ACC112 (cell line): ENCODE results near the gene SEC23IP.
"Not testable (repeated sequence)": the region's sequence is repeated elsewhere in the genome, so short reads cannot be mapped to it uniquely, and the experiment has no call there.

Experiments
- H2AFZ ChIP-seq: fragments of 200-600 bp; sonication (generic); one replicate; pipeline ENCODE4 v1.6.0; 2017; ENCODE audit warnings: antibody characterized with exemption, low read length; ENCODE audit not compliant: unreplicated experiment
- H3K27ac ChIP-seq: fragments of 200-600 bp; sonication (generic); 2 replicates; pipeline ENCODE4 v1.5.1; 2014; ENCODE audit warnings: low read depth, mild to moderate bottlenecking, antibody characterized with exemption, low read length, moderate library complexity
- H3K27me3 ChIP-seq: fragments of 200-600 bp; sonication (generic); 2 replicates; pipeline ENCODE4 v1.6.1; 2014; ENCODE audit warnings: mild to moderate bottlenecking, antibody characterized with exemption, low read length, moderate library complexity, mixed read lengths; ENCODE audit not compliant: insufficient read depth
- H3K36me3 ChIP-seq: fragments of 200-600 bp; sonication (generic); 2 replicates; pipeline ENCODE4 v1.6.1; 2016; ENCODE audit warnings: mild to moderate bottlenecking, antibody characterized with exemption, low read length, moderate library complexity, mixed read lengths; ENCODE audit not compliant: insufficient read depth
- H3K4me1 ChIP-seq: fragments of 200-600 bp; sonication (generic); one replicate; pipeline ENCODE4 v1.6.1; 2016; ENCODE audit warnings: low read length, mixed read lengths; ENCODE audit not compliant: insufficient read depth, unreplicated experiment, control insufficient read depth
- H3K4me3 ChIP-seq: fragments of 200-600 bp; sonication (generic); 2 replicates; pipeline ENCODE4 v1.5.1; 2014; ENCODE audit warnings: mild to moderate bottlenecking, low read depth, low read length
- H3K79me2 ChIP-seq: fragments of 200-600 bp; sonication (generic); one replicate; pipeline ENCODE4 v1.6.0; 2016; ENCODE audit warnings: low read length; ENCODE audit not compliant: control insufficient read depth, unreplicated experiment, insufficient read depth

SEC23IP gene

GRCh38 chr10:119883901-119884611, 8.5 kb upstream of the SEC23IP start:
- not testable (repeated sequence) for H3K4me3 ChIP-seq, H3K27me3 ChIP-seq, H2AFZ ChIP-seq, H3K27ac ChIP-seq, H3K79me2 ChIP-seq, H3K36me3 ChIP-seq, H3K4me1 ChIP-seq

DNA sequence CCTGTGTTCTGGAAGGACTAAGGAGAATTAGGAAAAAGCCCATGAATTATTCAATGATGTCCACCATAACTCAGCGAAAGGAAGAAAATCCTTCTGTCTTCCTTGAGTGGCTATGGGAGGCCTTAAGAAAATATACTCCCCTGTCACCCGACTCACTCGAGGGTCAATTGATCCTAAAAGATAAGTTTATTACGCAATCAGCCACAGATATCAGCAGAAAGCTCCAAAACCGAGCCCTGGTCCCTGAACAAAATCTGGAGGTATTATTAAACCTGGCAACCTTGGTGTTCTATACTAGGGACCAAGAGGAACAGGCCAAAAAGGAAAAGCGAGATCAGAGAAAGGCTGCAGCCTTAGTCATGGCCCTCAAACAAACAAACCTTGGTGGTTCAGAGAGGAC, 6.5 kb upstream of the SEC23IP start:
- H2AFZ ChIP-seq, H3K79me2 ChIP-seq, H3K36me3 ChIP-seq, H3K27ac ChIP-seq, H3K27me3 ChIP-seq, H3K4me1 ChIP-seq, H3K4me3 ChIP-seq: not testable (repeated sequence)

DNA sequence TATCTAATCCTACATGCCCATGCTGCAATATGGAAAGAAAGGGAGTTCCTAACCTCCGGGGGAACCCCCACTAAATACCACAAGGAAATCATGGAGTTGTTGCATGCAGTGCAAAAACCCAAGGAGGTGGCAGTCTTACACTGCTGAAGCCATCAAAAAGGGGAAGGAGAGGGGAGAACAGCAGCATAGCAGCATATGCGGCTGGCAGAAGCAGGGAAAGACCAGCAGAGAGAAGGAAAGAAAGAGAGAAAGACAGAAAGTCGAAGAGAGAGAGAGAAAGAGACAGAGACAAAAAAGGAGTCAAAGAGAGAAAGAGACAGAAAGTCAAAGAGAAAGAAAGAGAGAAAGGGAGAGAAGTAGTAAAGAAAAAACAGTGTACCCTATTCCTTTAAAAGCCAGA, 3.8 kb upstream of the SEC23IP start:
- H3K36me3 ChIP-seq, H2AFZ ChIP-seq, H3K4me1 ChIP-seq, H3K27ac ChIP-seq, H3K27me3 ChIP-seq, H3K4me3 ChIP-seq: not testable (repeated sequence)
- peaks cover 19% of the 10 kb centered on the region for H3K79me2 ChIP-seq

GRCh38 chr10:119889201-119889600, 3.3 kb upstream of the SEC23IP start:
- H3K27ac ChIP-seq, H2AFZ ChIP-seq, H3K27me3 ChIP-seq, H3K4me3 ChIP-seq, H3K36me3 ChIP-seq: not testable (repeated sequence)
- H3K79me2 ChIP-seq: peaks cover 24% of the 10 kb centered on the region
- H3K4me1 ChIP-seq: peaks cover 15% of the 10 kb centered on the region

DNA sequence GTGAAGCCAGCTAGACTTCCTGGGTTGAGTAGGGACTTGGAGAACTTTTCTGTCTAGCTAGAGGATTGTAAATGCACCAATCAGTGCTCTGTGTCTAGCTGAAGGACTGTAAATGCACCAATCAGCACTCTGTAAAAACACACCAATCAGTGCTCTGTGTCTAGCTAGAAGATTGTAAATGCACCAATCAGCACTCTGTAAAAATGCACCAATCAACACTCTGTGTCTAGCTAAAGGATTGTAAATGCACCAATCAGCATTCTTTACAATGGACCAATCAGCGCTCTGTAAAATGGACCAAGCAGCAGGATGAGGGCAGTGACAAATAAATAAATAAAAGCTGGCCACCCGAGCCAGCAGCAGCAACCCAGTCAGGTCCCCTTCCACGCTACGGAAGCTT, 2.2 kb upstream of the SEC23IP start:
- Histone ChIP-seq H3K4me1 (peaks cover 23% of the 10 kb centered on the region), H3K79me2 (peaks cover 35% of the 10 kb centered on the region)
- not testable (repeated sequence) for H3K36me3 ChIP-seq, H2AFZ ChIP-seq, H3K27me3 ChIP-seq, H3K27ac ChIP-seq, H3K4me3 ChIP-seq

- H2AFZ ChIP-seq: peak overlapping the region; percentile 94
- H3K4me1 ChIP-seq: peaks cover 37% of the 10 kb centered on the region
- H3K27ac ChIP-seq: peak overlapping the region; percentile 63
These were observed 712 bp upstream of the SEC23IP start for GRCh38 chr10:119891849-119892187.

GRCh38 chr10:119893074-119893473, 544 bp downstream of the SEC23IP start:
- Histone ChIP-seq H3K4me1 (peaks cover 43% of the 10 kb centered on the region), H2AFZ (peak overlapping the region; percentile 84), H3K79me2 (peaks cover 56% of the 10 kb centered on the region)

More at GRCh38 chr10:119891849-119892187, 712 bp upstream of the SEC23IP start:
- not testable (repeated sequence) for H3K36me3 ChIP-seq, H3K27me3 ChIP-seq
- H3K79me2 ChIP-seq: peaks cover 49% of the 10 kb centered on the region
- peak overlapping the region; percentile 100 for H3K4me3 ChIP-seq

DNA sequence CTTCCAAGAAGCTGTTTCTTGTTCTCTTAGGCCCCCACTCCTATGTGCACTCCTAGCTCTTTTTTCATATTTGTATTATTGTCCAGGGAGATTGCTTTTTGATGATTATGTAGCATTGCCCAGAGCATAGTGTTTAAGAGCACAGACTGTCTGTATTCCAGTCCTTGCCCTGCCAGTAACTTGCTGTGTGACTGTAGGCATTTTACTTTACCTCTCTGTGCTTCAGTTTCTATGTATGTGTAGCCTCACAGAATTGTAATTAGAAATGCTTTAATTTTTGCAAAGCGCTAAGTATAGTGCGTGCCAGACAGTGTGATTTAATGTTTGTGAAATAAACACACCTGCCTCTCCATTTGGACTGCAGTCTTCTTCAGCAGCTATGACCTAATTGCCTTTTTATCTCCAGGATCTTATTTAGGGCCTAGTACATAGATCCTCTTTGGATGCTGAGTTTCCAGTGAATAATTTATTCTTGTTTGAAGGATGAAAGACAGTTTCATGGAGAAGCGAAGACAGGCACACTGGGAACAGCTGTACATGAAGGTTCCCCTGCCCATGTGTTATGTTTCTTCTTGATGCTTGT, 1.4 kb downstream of the SEC23IP start:
- H3K79me2 ChIP-seq: peaks cover 65% of the 10 kb centered on the region
- peaks cover 9% of the 10 kb centered on the region for H3K36me3 ChIP-seq
- peak overlapping the region; percentile 100 for H3K4me3 ChIP-seq
- H3K4me1 ChIP-seq: peaks cover 43% of the 10 kb centered on the region
- no peak overlapping the region for H3K27ac ChIP-seq
- no peak overlapping the region for H2AFZ ChIP-seq
- no peaks in the 10 kb centered on the region for H3K27me3 ChIP-seq

More at GRCh38 chr10:119893074-119893473, 544 bp downstream of the SEC23IP start:
- H3K27ac ChIP-seq: peak overlapping the region; percentile 74
- H3K27me3 ChIP-seq: no peaks in the 10 kb centered on the region
- H3K36me3 ChIP-seq: 0 out of 2 replicates have a peak, but pooled peaks cover under 1% of the 10 kb centered on the region
- H3K4me3 ChIP-seq: peak overlapping the region; percentile 100

- H3K4me1 ChIP-seq: peaks cover 41% of the 10 kb centered on the region
- H3K79me2 ChIP-seq: peaks cover 83% of the 10 kb centered on the region
- H3K4me3 ChIP-seq: peak overlapping the region; percentile 62
- H3K27me3 ChIP-seq: no peaks in the 10 kb centered on the region
- H2AFZ ChIP-seq: peak overlapping the region; percentile 10
- H3K27ac ChIP-seq: peak overlapping the region; percentile 66
- H3K36me3 ChIP-seq: peaks cover 19% of the 10 kb centered on the region
These were observed 3.6 kb downstream of the SEC23IP start for GRCh38 chr10:119896061-119896655.

DNA sequence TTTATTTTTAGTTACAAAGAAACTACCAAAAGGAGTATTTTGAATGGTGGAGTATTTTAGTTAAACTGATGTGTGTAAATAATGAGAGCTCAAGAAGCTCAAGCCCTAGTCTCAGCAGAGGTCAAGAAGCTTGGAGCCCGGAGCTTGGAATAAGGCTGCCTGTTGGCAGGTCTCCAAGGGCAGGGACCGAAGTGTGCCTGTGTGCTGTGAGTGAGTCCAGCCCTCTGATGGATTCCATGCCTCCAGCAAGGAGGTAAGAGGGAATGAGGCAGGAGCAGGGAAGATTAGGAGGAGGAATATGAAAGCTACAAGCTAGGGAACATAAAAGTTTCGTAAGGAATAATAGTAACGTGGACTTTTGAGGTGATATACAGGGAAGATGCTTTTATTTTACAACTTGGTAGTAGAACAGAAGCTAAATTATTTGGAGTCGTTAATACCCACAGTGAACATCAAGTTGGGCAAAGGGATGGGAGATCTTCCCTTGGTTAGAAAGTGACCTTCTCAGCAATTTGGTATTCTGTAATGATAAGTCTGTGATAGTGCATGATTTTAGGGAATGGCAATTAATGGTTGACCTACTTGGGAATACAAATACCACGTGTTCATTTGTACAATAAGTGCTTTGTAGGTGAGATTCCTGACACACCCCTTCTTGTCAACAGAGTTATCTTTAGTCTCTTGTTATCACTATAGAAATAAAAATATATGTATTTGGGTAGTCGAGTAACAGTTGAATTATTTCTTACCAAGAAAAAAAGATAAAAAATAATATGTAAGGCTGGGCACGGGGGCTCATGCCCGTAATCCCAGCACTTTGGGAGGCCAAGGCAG, 4.6 kb downstream of the SEC23IP start:
- Histone ChIP-seq H2AFZ (no peak overlapping the region), H3K27me3 (no peaks in the 10 kb centered on the region), H3K79me2 (peaks cover 80% of the 10 kb centered on the region), H3K27ac (peak overlapping the region; percentile 66), H3K36me3 (peaks cover 19% of the 10 kb centered on the region), H3K4me3 (peak overlapping the region; percentile 62), H3K4me1 (peaks cover 35% of the 10 kb centered on the region)
